Measurements from ENCODE around the gene SLC27A1. TPM values are rescaled to one million over a fixed set of nuclear protein-coding genes. Genes with fewer than 3 reads are reported as not detected.

SLC27A1 gene
- total RNA-seq, 1 donor from 2014 or later, result 59.3 TPM

DNA sequence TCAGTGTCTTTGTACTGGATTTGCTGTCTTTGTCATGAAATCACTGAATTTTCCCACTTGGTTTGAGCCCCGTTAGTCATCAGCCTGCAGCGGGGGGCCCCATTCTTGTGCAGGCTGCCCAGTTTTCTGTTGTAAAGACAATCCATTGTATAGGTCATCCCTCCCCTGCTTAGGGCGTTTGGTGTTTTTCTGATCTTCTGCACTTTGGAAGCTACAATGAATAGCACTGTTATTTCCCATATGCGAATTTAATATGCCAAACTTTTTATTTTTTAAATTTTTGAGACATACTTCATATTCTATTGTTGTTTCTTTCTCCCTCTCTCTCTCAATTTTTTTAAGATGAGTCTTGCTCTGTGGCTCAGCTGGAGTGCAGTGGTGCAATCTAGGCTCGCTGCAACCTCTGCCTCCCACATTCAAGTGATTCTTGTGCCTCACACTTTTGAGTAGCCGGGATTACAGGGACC, 9.0 kb downstream of the SLC27A1 start:
- Histone ChIP-seq H3K9me3 (replicated peaks) (no peaks in the 10 kb centered on the region), H3K36me3 (no peaks in the 10 kb centered on the region), H3K27me3 (ENCODE audit: low read depth) (no peaks in the 10 kb centered on the region), H3K4me3 (no peak overlapping the region), H3K4me1 (peaks cover 49% of the 10 kb centered on the region), H3K27ac (replicated peaks) (peak overlapping the region; percentile 47)
- intact Hi-C loops (cut with micrococcal nuclease), result no loop called here
- TF ChIP-seq CTCF (IDR thresholded peaks at IDR 0.05; ENCODE audit: borderline replicate concordance), result no peak
- no peak for DNase-seq

DNA sequence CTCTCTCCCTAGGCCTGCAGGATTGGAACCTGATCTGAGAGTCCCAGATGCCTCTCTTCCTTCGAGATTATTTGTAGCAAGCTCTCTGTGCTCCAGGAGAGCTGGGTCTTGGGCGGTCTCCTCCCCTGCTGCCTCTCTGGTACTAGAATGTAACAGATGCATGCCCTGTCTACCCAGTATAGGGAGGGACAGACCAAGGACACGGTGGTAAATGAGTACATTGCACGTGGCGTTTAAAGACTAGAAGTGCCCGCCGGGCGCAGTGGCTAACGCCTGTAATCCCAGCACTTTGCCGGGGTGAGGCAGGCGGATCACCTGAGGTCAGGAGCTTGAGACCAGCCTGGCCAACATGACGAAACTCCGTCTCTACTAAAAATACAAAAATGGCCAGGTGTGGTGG, 11.7 kb downstream of the SLC27A1 start:
- Histone ChIP-seq H3K36me3 (peaks cover 6% of the 10 kb centered on the region), H3K27me3 (ENCODE audit: low read depth) (no peaks in the 10 kb centered on the region), H3K4me3 (no peak overlapping the region), H3K9me3 (replicated peaks) (no peaks in the 10 kb centered on the region), H3K27ac (replicated peaks) (peak overlapping the region; percentile 23), H3K4me1 (peaks cover 29% of the 10 kb centered on the region)
- TF ChIP-seq CTCF (IDR thresholded peaks at IDR 0.05; ENCODE audit: borderline replicate concordance), result no peak
- intact Hi-C loops (cut with micrococcal nuclease), result no loop called here
- DNase-seq, result no peak

GRCh38 chr19:17482877-17483604, 12.7 kb downstream of the SLC27A1 start:
- DNase-seq, result no peak
- no peak for TF ChIP-seq CTCF (IDR thresholded peaks at IDR 0.05; ENCODE audit: borderline replicate concordance)
- no peaks in the 10 kb centered on the region for H3K27me3 ChIP-seq (ENCODE audit: low read depth)
- no peak overlapping the region for H3K4me3 ChIP-seq
- H3K4me1 ChIP-seq, result peaks cover 37% of the 10 kb centered on the region
- intact Hi-C loops (cut with micrococcal nuclease), result no loop called here
- H3K36me3 ChIP-seq, result peaks cover 15% of the 10 kb centered on the region
- H3K27ac ChIP-seq (replicated peaks), result no peak overlapping the region
- no peaks in the 10 kb centered on the region for H3K9me3 ChIP-seq (replicated peaks)

GRCh38 chr19:17483605-17484002, 13.3 kb downstream of the SLC27A1 start:
- no peak for TF ChIP-seq CTCF (IDR thresholded peaks at IDR 0.05; ENCODE audit: borderline replicate concordance)
- H3K36me3 ChIP-seq, result peaks cover 16% of the 10 kb centered on the region
- no peak overlapping the region for H3K27ac ChIP-seq (replicated peaks)
- H3K4me3 ChIP-seq, result no peak overlapping the region
- intact Hi-C loops (cut with micrococcal nuclease), result no loop called here
- H3K9me3 ChIP-seq (replicated peaks), result no peaks in the 10 kb centered on the region
- no peaks in the 10 kb centered on the region for H3K27me3 ChIP-seq (ENCODE audit: low read depth)
- peaks cover 42% of the 10 kb centered on the region for H3K4me1 ChIP-seq
- DNase-seq, result no peak

GRCh38 chr19:17484520-17485185, 14.3 kb downstream of the SLC27A1 start:
- H3K4me1 ChIP-seq, result peaks cover 47% of the 10 kb centered on the region
- DNase-seq, result no peak
- no peaks in the 10 kb centered on the region for H3K27me3 ChIP-seq (ENCODE audit: low read depth)
- no peak overlapping the region for H3K27ac ChIP-seq (replicated peaks)
- intact Hi-C loops (cut with micrococcal nuclease), result no loop called here
- H3K9me3 ChIP-seq (replicated peaks), result no peaks in the 10 kb centered on the region
- TF ChIP-seq CTCF (IDR thresholded peaks at IDR 0.05; ENCODE audit: borderline replicate concordance), result no peak
- no peak overlapping the region for H3K4me3 ChIP-seq
- peaks cover 16% of the 10 kb centered on the region for H3K36me3 ChIP-seq
